HUES64 (cell line): Measurements from ENCODE around the gene FAM78A.
"Not testable (repeated sequence)": the region's sequence is repeated elsewhere in the genome, so short reads cannot be mapped to it uniquely, and the experiment has no call there.

Experiments used
- H3K27ac ChIP-seq: 2 replicates; pipeline ENCODE4 v1.7.0; 2013; ENCODE audit warnings: low read depth, low read length, inconsistent platforms
- H3K27me3 ChIP-seq: 2 replicates; pipeline ENCODE4 v1.6.1; 2013; ENCODE audit warnings: mild to moderate bottlenecking, low read length; ENCODE audit not compliant: insufficient read depth
- H3K36me3 ChIP-seq: 2 replicates; pipeline ENCODE4 v1.6.1; 2013; ENCODE audit warnings: mild to moderate bottlenecking, low read length; ENCODE audit not compliant: insufficient read depth
- H3K4me1 ChIP-seq: 2 replicates; pipeline ENCODE4 v1.6.1; 2013; ENCODE audit warnings: mild to moderate bottlenecking, low read length, moderate library complexity; ENCODE audit not compliant: insufficient read depth
- H3K4me3 ChIP-seq: 2 replicates; pipeline ENCODE4 v1.5.1; 2013; ENCODE audit warnings: mild to moderate bottlenecking, low read length, moderate library complexity
- H3K9ac ChIP-seq: 2 replicates; pipeline ENCODE4 v1.6.1; 2013; ENCODE audit warnings: mild to moderate bottlenecking, low read depth, low read length
- H3K9me3 ChIP-seq: 2 replicates; pipeline ENCODE4 v1.6.1; 2013; ENCODE audit warnings: low read depth, low read length; ENCODE audit not compliant: insufficient read depth
- WGBS: fragments of 150-250, 120-280 bp; methylation state at CpG from one replicate; pipeline ENCODE4 v1.1.7; 2013; ENCODE audit warnings: missing lambda C conversion rate; 5-methylcytosine and 5-hydroxymethylcytosine counted together

The FAM78A gene

GRCh38 chr9:131227959-131228460, 48.3 kb downstream of the FAM78A start:
- Histone ChIP-seq H3K27ac (peak overlapping the region; percentile 43; the same call in 1 of the 2 replicates), H3K9ac (no peak overlapping the region), H3K4me1 (peaks cover 26% of the 10 kb centered on the region), H3K4me3 (peak overlapping the region; percentile 11; the same call in 1 of the 2 replicates), H3K9me3 (no peaks in the 10 kb centered on the region), H3K36me3 (peaks cover 52% of the 10 kb centered on the region), H3K27me3 (no peaks in the 10 kb centered on the region)
- WGBS = 72% methylated on average over 8 of the region's 9 CpGs

DNA sequence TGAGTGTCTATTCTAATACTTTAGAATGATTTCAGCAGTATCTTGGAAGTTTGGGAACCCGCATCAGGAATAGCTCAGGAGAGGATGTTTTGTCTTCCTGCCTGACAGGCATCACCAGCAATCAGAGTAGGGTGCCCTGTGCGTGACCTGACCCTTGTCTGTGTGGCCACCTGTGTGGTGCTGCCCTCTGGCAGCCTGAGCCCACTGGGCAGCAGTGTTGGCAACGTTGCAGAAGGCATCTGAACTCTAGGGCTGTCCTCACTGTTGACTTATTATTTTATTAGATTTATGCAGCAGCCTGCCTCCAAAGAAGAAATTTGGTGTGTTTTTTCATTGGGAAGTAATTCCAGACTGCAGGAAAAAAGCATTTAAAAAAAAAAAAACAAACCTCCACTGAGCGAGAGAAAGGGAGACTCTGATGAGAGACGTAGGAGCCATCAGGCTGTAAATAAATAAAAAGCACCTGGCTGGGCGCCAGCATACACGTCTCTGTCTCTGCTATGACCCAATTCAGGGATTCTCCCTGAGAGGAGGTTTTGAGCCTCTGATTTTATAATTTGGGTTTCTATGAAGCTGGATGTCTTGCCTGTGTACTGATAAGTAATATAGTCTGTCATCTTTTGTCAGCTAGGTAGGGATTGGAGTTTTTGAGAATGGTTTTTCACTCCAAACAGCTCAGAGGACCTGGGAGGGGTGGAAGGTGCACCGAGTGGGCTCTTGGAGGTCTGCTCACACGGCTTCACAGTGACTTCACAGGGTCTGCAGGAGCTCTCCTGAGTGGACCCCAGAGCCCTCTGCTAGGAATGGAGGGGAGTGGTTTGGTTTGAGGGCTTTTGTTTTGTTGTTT, 49.0 kb downstream of the FAM78A start:
- Histone ChIP-seq H3K27ac (peak overlapping the region; percentile 25; the same call in 1 of the 2 replicates), H3K4me3 (no peak overlapping the region)
- WGBS = 67% methylated on average over 9 of the region's 9 CpGs

GRCh38 chr9:131226226-131226625, 50.1 kb downstream of the FAM78A start:
- Histone ChIP-seq H3K9ac (no peak overlapping the region), H3K9me3 (no peaks in the 10 kb centered on the region), H3K27me3 (no peaks in the 10 kb centered on the region), H3K36me3 (peaks cover 35% of the 10 kb centered on the region), H3K27ac (no peak overlapping the region), H3K4me1 (peaks cover 26% of the 10 kb centered on the region), H3K4me3 (no peak overlapping the region)
- 100% methylated on average over 1 of the region's 3 CpGs for WGBS

More for the DNA sequence above, 49.0 kb downstream of the FAM78A start:
- H3K9me3 ChIP-seq = no peaks in the 10 kb centered on the region
- H3K4me1 ChIP-seq = peaks cover 26% of the 10 kb centered on the region
- H3K27me3 ChIP-seq = no peaks in the 10 kb centered on the region
- peaks cover 45% of the 10 kb centered on the region for H3K36me3 ChIP-seq
- no peak overlapping the region for H3K9ac ChIP-seq

DNA sequence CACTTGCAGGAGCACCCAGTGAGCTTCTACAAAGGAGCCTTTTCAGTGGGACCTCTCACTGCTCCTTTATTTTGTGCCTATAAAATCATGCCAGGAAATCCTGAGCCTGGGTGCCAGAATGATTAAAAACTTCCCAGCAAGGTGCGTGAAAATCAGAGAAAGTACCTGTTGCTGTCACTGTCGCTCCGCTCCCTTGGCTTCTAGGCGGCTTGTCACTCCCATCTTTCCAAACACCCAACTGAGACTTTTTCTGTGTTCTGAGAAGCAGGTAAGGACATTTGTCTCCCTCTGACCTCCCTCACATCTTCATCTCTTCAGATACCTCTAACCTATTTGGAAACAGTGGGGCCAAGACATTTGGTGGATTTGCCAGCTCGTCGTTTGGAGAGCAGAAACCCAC, 53.9 kb downstream of the FAM78A start:
- Histone ChIP-seq H3K36me3 (peaks cover 25% of the 10 kb centered on the region), H3K27ac (no peak overlapping the region), H3K9ac (no peak overlapping the region), H3K9me3 (no peaks in the 10 kb centered on the region), H3K4me1 (peaks cover 25% of the 10 kb centered on the region), H3K4me3 (no peak overlapping the region), H3K27me3 (no peaks in the 10 kb centered on the region)
- WGBS = 97% methylated on average over 6 of the region's 6 CpGs

- WGBS = 60% methylated on average over 2 of the region's 2 CpGs
- H3K4me1 ChIP-seq = peaks cover 15% of the 10 kb centered on the region
- peaks cover 28% of the 10 kb centered on the region for H3K36me3 ChIP-seq
- H3K27ac ChIP-seq = no peak overlapping the region
- H3K27me3 ChIP-seq = no peaks in the 10 kb centered on the region
- H3K9ac ChIP-seq = no peak overlapping the region
- no peaks in the 10 kb centered on the region for H3K9me3 ChIP-seq
- H3K4me3 ChIP-seq = no peak overlapping the region
These were observed 55.8 kb downstream of the FAM78A start for GRCh38 chr9:131220485-131220884.

DNA sequence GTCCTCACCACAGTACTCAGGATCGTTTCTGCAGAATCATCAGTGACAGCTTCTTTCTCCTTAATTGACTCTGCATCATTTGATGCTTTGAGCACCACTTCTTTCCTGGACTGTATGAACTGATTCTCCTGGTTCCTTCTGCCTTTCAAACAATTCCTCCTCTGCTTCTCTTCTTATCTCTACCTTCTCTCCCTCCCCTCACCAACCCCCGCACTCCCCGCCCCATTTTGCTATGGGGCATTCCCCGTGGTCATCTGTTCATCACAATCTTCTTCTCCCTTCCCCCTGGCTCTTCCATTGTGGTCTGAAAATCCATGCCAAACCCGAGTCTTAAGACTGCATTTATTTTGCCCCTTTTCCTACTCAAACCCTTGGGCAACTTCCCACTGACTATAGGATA, 57.9 kb downstream of the FAM78A start:
- H3K9ac ChIP-seq = no peak overlapping the region
- WGBS = 80% methylated on average over 5 of the region's 5 CpGs
- peaks cover 15% of the 10 kb centered on the region for H3K4me1 ChIP-seq
- peaks cover 25% of the 10 kb centered on the region for H3K36me3 ChIP-seq
- no peaks in the 10 kb centered on the region for H3K27me3 ChIP-seq
- no peak overlapping the region for H3K27ac ChIP-seq
- no peaks in the 10 kb centered on the region for H3K9me3 ChIP-seq
- no peak overlapping the region for H3K4me3 ChIP-seq

GRCh38 chr9:131217331-131218031, 58.8 kb downstream of the FAM78A start:
- H3K9me3 ChIP-seq = no peaks in the 10 kb centered on the region
- no peak overlapping the region for H3K27ac ChIP-seq
- peaks cover 15% of the 10 kb centered on the region for H3K4me1 ChIP-seq
- 94% methylated on average over 5 of the region's 6 CpGs for WGBS
- peaks cover 25% of the 10 kb centered on the region for H3K36me3 ChIP-seq
- H3K9ac ChIP-seq = no peak overlapping the region
- no peak overlapping the region for H3K4me3 ChIP-seq
- no peaks in the 10 kb centered on the region for H3K27me3 ChIP-seq

GRCh38 chr9:131216806-131217205, 59.5 kb downstream of the FAM78A start:
- peaks cover 25% of the 10 kb centered on the region for H3K36me3 ChIP-seq
- H3K27me3 ChIP-seq = no peaks in the 10 kb centered on the region
- H3K4me1 ChIP-seq = peaks cover 15% of the 10 kb centered on the region
- H3K4me3 ChIP-seq = no peak overlapping the region
- WGBS = 95% methylated on average over 4 of the region's 4 CpGs
- no peak overlapping the region for H3K27ac ChIP-seq
- no peak overlapping the region for H3K9ac ChIP-seq
- H3K9me3 ChIP-seq = peaks cover 6% of the 10 kb centered on the region; the same call in 1 of the 2 replicates

- Histone ChIP-seq H3K27ac (no peak overlapping the region), H3K9me3 (peaks cover 11% of the 10 kb centered on the region; the same call in 1 of the 2 replicates), H3K4me1 (0 out of 2 replicates have a peak, but pooled peaks cover 4% of the 10 kb centered on the region), H3K27me3 (no peaks in the 10 kb centered on the region), H3K36me3 (peaks cover 37% of the 10 kb centered on the region), H3K9ac (no peak overlapping the region), H3K4me3 (no peak overlapping the region)
- WGBS = 89% methylated on average over 3 of the region's 4 CpGs
These were observed 61.4 kb downstream of the FAM78A start for GRCh38 chr9:131214876-131215275.

DNA sequence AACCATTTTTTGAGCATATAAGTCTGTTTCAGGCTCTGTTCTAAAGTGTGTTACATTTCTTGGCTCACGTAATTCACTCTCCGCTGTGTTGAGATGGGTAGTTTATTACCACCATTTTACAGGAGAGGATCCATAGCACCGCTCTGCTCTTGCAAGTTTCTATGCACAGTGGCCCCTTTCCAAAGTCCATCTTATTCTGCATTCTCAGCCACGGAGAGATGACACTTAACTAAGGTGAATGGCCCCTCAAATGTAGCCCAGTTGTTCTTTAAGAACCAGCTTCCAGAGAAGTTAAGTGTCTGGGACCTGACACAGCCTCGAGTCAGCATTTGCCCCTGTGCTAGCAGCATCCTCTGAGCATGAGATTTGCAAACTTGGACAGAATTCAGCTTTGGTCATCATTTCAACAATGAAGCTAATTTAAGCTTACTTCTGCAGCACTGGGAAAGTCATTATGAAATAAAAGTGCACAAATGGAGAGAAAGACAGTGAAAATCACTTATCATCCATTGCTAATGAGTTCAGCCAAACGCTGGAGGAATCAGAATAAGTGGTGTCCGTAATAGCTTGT, 61.9 kb downstream of the FAM78A start:
- 92% methylated on average over 7 of the region's 7 CpGs for WGBS
- no peak overlapping the region for H3K27ac ChIP-seq
- H3K27me3 ChIP-seq = no peaks in the 10 kb centered on the region
- no peak overlapping the region for H3K4me3 ChIP-seq
- H3K4me1 ChIP-seq = no peaks in the 10 kb centered on the region
- peaks cover 11% of the 10 kb centered on the region; the same call in 1 of the 2 replicates for H3K9me3 ChIP-seq
- no peak overlapping the region for H3K9ac ChIP-seq
- H3K36me3 ChIP-seq = peaks cover 37% of the 10 kb centered on the region

DNA sequence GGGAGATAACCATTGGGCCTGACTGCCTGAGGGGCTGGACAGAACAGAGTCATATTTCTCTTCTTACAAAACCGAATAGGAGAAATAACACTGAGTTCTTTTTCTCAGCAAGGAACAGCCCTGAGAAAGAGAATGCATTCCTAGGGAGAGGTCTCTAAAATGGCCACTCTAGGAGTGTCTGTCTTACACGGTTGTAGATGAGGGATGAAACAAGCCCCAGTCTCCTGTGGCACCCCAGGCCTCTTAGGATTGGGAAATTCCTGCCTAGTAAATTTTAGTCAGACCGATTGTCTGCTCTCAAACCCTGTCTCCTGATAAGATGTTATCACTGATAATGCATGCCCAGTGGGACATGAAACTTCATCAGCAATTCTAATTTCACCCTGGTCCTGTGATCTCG, 64.4 kb downstream of the FAM78A start:
- Histone ChIP-seq H3K36me3 (peaks cover 35% of the 10 kb centered on the region), H3K9me3 (peaks cover 11% of the 10 kb centered on the region; the same call in 1 of the 2 replicates)
- H3K9ac ChIP-seq, H3K4me1 ChIP-seq, H3K27me3 ChIP-seq, H3K27ac ChIP-seq, H3K4me3 ChIP-seq: not testable (repeated sequence)
- WGBS = 91% methylated on average over 4 of the region's 4 CpGs
